IMR-90 (cell line): ENCODE results near the gene GPC2. TPM values are rescaled to one million over a fixed set of nuclear protein-coding genes. Genes with fewer than 3 reads are reported as not detected.

Experiments used
- ATAC-seq: fragments of 200-7000 bp; cut with Tn5 transposase; 2 replicates; pipeline ENCODE4 v1.9.1; 2020; ENCODE audit warnings: low read depth, mild to moderate bottlenecking, moderate library complexity
- BruUV-seq: library from RNA; stranded (reverse); fragments of 400-500 nt; replicated peaks from 2 replicates; lab custom pipeline; 2021; lab: Mats Ljungman, UMichigan
- CTCF ChIA-PET: fragments of 300-600 bp; formaldehyde crosslinking; extraction: SDS; loops from one replicate; lab custom pipeline; 2021; ENCODE audit warnings: antibody characterized with exemption; lab: Yijun Ruan, JAX
- POLR2A ChIA-PET: fragments of 300-600 bp; sonication (Branson Sonifier 250); formaldehyde crosslinking; loops from one replicate; lab custom pipeline; 2022; ENCODE audit warnings: antibody characterized with exemption; ENCODE audit not compliant: unreplicated experiment; lab: Charles Lee
- DNase-seq: peaks from one replicate; pipeline ENCODE4 v3.0.0; 2013
- H2AFZ ChIP-seq: replicated peaks from 2 replicates; pipeline ENCODE3; 2013; ENCODE audit warnings: low read length, mild to moderate bottlenecking; ENCODE audit not compliant: poor library complexity
- H2AK5ac ChIP-seq: 2 replicates; pipeline ENCODE4 v1.6.1; 2013; ENCODE audit warnings: low read depth, low read length, inconsistent platforms
- H2AK9ac ChIP-seq: replicated peaks from 2 replicates; pipeline ENCODE3; 2013; ENCODE audit warnings: mild to moderate bottlenecking, low read depth, low read length, moderate library complexity; ENCODE audit not compliant: poor library complexity
- H2BK120ac ChIP-seq: 2 replicates; pipeline ENCODE4 v1.6.1; 2013; ENCODE audit warnings: low read depth, low read length, inconsistent platforms
- H2BK15ac ChIP-seq: 3 replicates; pipeline ENCODE4 v1.6.1; 2013; ENCODE audit warnings: low read depth, low read length, inconsistent platforms
- H2BK20ac ChIP-seq: 2 replicates; pipeline ENCODE4 v1.6.1; 2013; ENCODE audit warnings: low read depth, mild to moderate bottlenecking, inconsistent platforms, low read length, moderate library complexity
- H2BK5ac ChIP-seq: 2 replicates; pipeline ENCODE4 v1.6.1; 2013; ENCODE audit warnings: mild to moderate bottlenecking, low read depth, low read length, inconsistent platforms; ENCODE audit not compliant: poor library complexity, severe bottlenecking
- H3K14ac ChIP-seq: replicated peaks from 2 replicates; pipeline ENCODE4 v1.6.1; 2013; ENCODE audit warnings: low read depth, low read length, inconsistent platforms
- H3K18ac ChIP-seq: 2 replicates; pipeline ENCODE4 v1.6.1; 2013; ENCODE audit warnings: low read depth, low read length, control low read depth
- H3K23ac ChIP-seq: 2 replicates; pipeline ENCODE4 v1.6.1; 2013; ENCODE audit warnings: low read depth, low read length, inconsistent platforms
- H3K27ac ChIP-seq: 2 replicates; pipeline ENCODE4 v1.5.1; 2013; ENCODE audit warnings: mild to moderate bottlenecking, control low read depth, low read length; ENCODE audit not compliant: insufficient read depth
- H3K27me3 ChIP-seq: 2 replicates; pipeline ENCODE4 v1.6.1; 2013; ENCODE audit warnings: low read length; ENCODE audit not compliant: control insufficient read depth, insufficient read depth
- H3K36me3 ChIP-seq: 2 replicates; pipeline ENCODE4 v1.6.1; 2013; ENCODE audit warnings: low read length, mixed read lengths; ENCODE audit not compliant: control insufficient read depth, insufficient read depth
- H3K4ac ChIP-seq: 2 replicates; pipeline ENCODE4 v1.6.1; 2013; ENCODE audit warnings: low read depth, low read length, inconsistent platforms
- H3K4me1 ChIP-seq: 2 replicates; pipeline ENCODE4 v1.6.1; 2013; ENCODE audit warnings: low read length, mixed read lengths; ENCODE audit not compliant: control insufficient read depth, insufficient read depth
- H3K4me2 ChIP-seq: 2 replicates; pipeline ENCODE4 v1.6.1; 2013; ENCODE audit warnings: low read depth, mild to moderate bottlenecking, control low read depth, low read length, moderate library complexity
- H3K4me3 ChIP-seq: 2 replicates; pipeline ENCODE4 v1.5.1; 2013; ENCODE audit warnings: low read depth, mild to moderate bottlenecking, control low read depth, low read length, moderate library complexity; ENCODE audit not compliant: insufficient read depth
- H3K56ac ChIP-seq: 2 replicates; pipeline ENCODE4 v1.6.1; 2013; ENCODE audit warnings: low read length, inconsistent platforms; ENCODE audit not compliant: insufficient read depth; ENCODE audit errors: extremely low read depth
- H3K79me1 ChIP-seq, 2 experiments: 2 replicates each; pipeline ENCODE4 v1.6.1; 2013; ENCODE audit warnings: low read length in 2 of 2, inconsistent platforms in 1 of 2, low read depth in 1 of 2
- H3K9ac ChIP-seq: 2 replicates; pipeline ENCODE4 v1.6.1; 2013; ENCODE audit warnings: low read depth, low read length, control low read depth
- H3K9me1 ChIP-seq: 2 replicates; pipeline ENCODE4 v1.6.1; 2013; ENCODE audit warnings: low read length, inconsistent platforms; ENCODE audit not compliant: insufficient read depth
- H3K9me3 ChIP-seq: 2 replicates; pipeline ENCODE4 v1.6.1; 2013; ENCODE audit warnings: low read length; ENCODE audit not compliant: control insufficient read depth, insufficient read depth
- H4K20me1 ChIP-seq: 2 replicates; pipeline ENCODE4 v1.6.1; 2013; ENCODE audit warnings: low read length, inconsistent platforms; ENCODE audit not compliant: insufficient read depth
- H4K5ac ChIP-seq: 2 replicates; pipeline ENCODE4 v1.6.1; 2013; ENCODE audit warnings: mild to moderate bottlenecking, low read depth, low read length, control low read depth
- H4K8ac ChIP-seq, 2 experiments: 2 replicates each; pipeline ENCODE4 v1.6.1; 2013; ENCODE audit warnings: low read depth in 2 of 2, low read length in 2 of 2, control low read depth in 1 of 2, inconsistent platforms in 1 of 2
- H4K91ac ChIP-seq: 2 replicates; pipeline ENCODE4 v1.6.1; 2013; ENCODE audit warnings: low read depth, low read length, inconsistent platforms; ENCODE audit not compliant: insufficient read depth
- CHD1 ChIP-seq: IDR thresholded peaks from 2 replicates; pipeline ENCODE4 v1.6.1; 2012; ENCODE audit warnings: low read depth, low read length, improper control_type of control experiment
- FOS ChIP-seq: fragments of 150-350 bp; IDR thresholded peaks from 2 replicates; pipeline ENCODE4 v1.6.1; 2016; ENCODE audit warnings: low read depth, low read length
- MAZ ChIP-seq: IDR thresholded peaks from 2 replicates; pipeline ENCODE4 v1.6.1; 2012; ENCODE audit warnings: low read depth, mild to moderate bottlenecking, low read length, improper control_type of control experiment, moderate library complexity, borderline replicate concordance
- NFE2L2 ChIP-seq: fragments of 150-350 bp; IDR thresholded peaks from 2 replicates; pipeline ENCODE4 v1.6.1; 2016; ENCODE audit warnings: low read depth, mild to moderate bottlenecking, low read length
- POLR2A ChIP-seq: IDR thresholded peaks from 2 replicates; pipeline ENCODE4 v1.6.1; 2012; ENCODE audit warnings: mild to moderate bottlenecking, low read depth, low read length
- RAD21 ChIP-seq: IDR thresholded peaks from 2 replicates; pipeline ENCODE4 v1.6.1; 2012; ENCODE audit warnings: low read length, improper control_type of control experiment
- RCOR1 ChIP-seq: IDR thresholded peaks from 2 replicates; pipeline ENCODE4 v1.6.1; 2012; ENCODE audit warnings: mild to moderate bottlenecking, low read length, improper control_type of control experiment; ENCODE audit not compliant: insufficient replicate concordance
- RFX5 ChIP-seq: IDR thresholded peaks from 2 replicates; pipeline ENCODE4 v1.8.0; 2012; ENCODE audit warnings: low read depth, mild to moderate bottlenecking, low read length, moderate library complexity
- SMC3 ChIP-seq: fragments of 150-350 bp; IDR thresholded peaks from 2 replicates; pipeline ENCODE4 v1.6.1; 2016; ENCODE audit warnings: low read depth, mild to moderate bottlenecking, antibody characterized with exemption, low read length, moderate library complexity
- WGBS, 2 experiments: methylation state at CpG; one replicate each; pipeline versions ENCODE4 v1.1.5 to v1.1.7; 2013; ENCODE audit warnings: missing lambda C conversion rate in 2 of 2; ENCODE audit not compliant: insufficient read length in 1 of 2; ENCODE audit errors: extremely low coverage in 2 of 2; 5-methylcytosine and 5-hydroxymethylcytosine counted together
- dilution Hi-C: fragments of 300-500 bp; cut with HindIII; formaldehyde crosslinking; loops from one replicate; pipeline ENCODE4 v1.14.3; 2018; ENCODE audit warnings: low sequenced_read_pairs; ENCODE audit not compliant: unreplicated experiment
- in situ Hi-C: fragments of 300-500 bp; cut with MboI; formaldehyde crosslinking; loops from 3 replicates; pipeline ENCODE4 v1.14.3; 2019; ENCODE audit warnings: low sequenced_read_pairs, inconsistent platforms, mixed read lengths
- intact Hi-C: fragments of 100-400 bp; cut with micrococcal nuclease; formaldehyde crosslinking; loops from 2 replicates; pipeline ENCODE4 v1.10.0; 2022
- polyA plus RNA-seq, 3 experiments: library from polyadenylated mRNA; depleted of rRNA; stranded (reverse); fragments of >200 nt; gene quantifications; 2 replicates each; pipeline ENCODE4 v1.2.3, GENCODE V29; 2012; ENCODE audit warnings: low replicate concordance in 1 of 3
- total RNA-seq: library from RNA; depleted of rRNA; stranded (reverse); fragments of >200 nt; gene quantifications from 2 replicates; pipeline ENCODE4 v1.2.3, GENCODE V29; 2012
- TF ChIP-seq, protein P1 (sequence below): fragments of 150-350 bp; IDR thresholded peaks from 2 replicates; pipeline ENCODE4 v1.6.1; 2016; ENCODE audit warnings: low read depth, mild to moderate bottlenecking, low read length, moderate library complexity, borderline replicate concordance
- TF ChIP-seq, protein P2 (sequence below): conservative IDR thresholded peaks from 2 replicates; pipeline ENCODE4 v1.5.1; 2012; ENCODE audit warnings: mild to moderate bottlenecking, low read depth, low read length, improper control_type of control experiment
- TF ChIP-seq, protein P3 (sequence below): fragments of 150-350 bp; IDR thresholded peaks from 2 replicates; pipeline ENCODE4 v1.6.1; 2017; ENCODE audit warnings: mild to moderate bottlenecking, antibody characterized with exemption, low read length, low read depth

Gene GPC2
- total and polyA plus RNA-seq, 2 of the 4 experiments (the other 2 are of a cell fraction), result 1.8 to 6.0 TPM

DNA sequence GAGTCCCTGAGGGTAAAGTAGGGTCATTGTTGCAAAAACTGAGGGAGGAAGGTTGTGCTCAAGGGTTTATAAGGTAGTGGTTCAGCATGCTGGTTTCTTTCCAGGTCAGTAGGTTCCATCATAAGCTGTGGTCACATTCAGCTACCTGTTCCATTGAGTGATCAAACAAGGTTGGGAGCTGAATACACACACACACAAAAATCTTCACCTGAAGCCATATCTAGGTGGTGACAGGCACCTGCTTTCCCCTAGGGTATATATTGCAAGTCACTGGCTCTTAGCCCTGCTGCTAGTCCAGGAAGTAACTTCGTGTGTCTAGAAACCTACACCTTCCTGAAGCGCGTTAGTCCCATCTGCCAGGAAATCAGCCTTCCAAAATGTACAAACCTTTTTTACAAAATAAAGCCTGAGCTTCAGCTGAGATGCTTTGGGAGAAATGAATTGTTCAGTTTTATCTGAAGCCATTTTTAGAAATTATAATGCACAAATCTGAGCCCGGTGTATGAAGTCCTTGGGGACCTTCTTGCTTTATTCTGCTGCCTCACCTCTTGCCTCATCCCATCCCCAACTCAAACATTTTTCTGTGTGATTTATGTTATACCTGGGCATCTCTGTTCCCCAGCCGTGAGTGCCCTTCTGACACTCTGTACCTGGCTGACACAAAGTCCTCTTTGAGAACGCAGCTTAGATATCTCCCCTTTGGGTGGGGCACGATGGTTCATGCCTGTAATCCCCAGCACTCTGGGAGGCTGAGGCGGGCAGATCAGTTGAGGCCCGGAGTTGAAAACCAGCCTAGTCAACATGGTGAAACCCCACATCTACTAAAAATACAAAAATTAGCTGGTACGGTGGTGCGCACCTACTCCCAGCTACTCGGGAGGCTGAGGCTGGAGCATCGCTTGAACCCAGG, 39.1 kb downstream of the GPC2 start:
- in situ Hi-C loops, result loop anchor here (5.0 to 10.0 kb wide), 2 partner anchors 69 to 207 kb away; no protein-coding TSS in a partner anchor
- 71% methylated on average over 1 of the region's 13 CpGs; no CpG with 5 or more reads in 1 of the 2 experiments for WGBS, 2 experiments
- Histone ChIP-seq H3K9me1 (no peaks in the 10 kb centered on the region), H3K9me3 (no peaks in the 10 kb centered on the region), H3K36me3 (no peaks in the 10 kb centered on the region), H3K14ac (no peak overlapping the region), H3K4me1 (no peaks in the 10 kb centered on the region), H2BK15ac (no peak overlapping the region), H4K20me1 (no peaks in the 10 kb centered on the region), H3K4me3 (no peak overlapping the region), H2AK9ac (no peak overlapping the region), H2AFZ (no peak overlapping the region), H3K4me2 (no peak overlapping the region), H4K91ac (no peak overlapping the region), H3K27ac (no peak overlapping the region), H2BK20ac (no peak overlapping the region), H4K8ac (no peak overlapping the region), H4K5ac (no peak overlapping the region), H3K27me3 (peaks cover 2% of the 10 kb centered on the region; the same call in 1 of the 2 replicates), H3K9ac (no peak overlapping the region), H3K56ac (no peak overlapping the region), H3K23ac (no peak overlapping the region), H2BK120ac (no peak overlapping the region), H2AK5ac (no peak overlapping the region), H3K18ac (no peak overlapping the region), H3K79me1 (no peaks in the 10 kb centered on the region), H3K4ac (no peak overlapping the region), H2BK5ac (no peak overlapping the region)
- TF ChIP-seq, protein P1, sequence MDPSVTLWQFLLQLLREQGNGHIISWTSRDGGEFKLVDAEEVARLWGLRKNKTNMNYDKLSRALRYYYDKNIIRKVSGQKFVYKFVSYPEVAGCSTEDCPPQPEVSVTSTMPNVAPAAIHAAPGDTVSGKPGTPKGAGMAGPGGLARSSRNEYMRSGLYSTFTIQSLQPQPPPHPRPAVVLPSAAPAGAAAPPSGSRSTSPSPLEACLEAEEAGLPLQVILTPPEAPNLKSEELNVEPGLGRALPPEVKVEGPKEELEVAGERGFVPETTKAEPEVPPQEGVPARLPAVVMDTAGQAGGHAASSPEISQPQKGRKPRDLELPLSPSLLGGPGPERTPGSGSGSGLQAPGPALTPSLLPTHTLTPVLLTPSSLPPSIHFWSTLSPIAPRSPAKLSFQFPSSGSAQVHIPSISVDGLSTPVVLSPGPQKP, result no peak
- no peak for TF ChIP-seq RAD21
- TF ChIP-seq SMC3, result no peak
- no peak for TF ChIP-seq CHD1
- TF ChIP-seq, protein P2, sequence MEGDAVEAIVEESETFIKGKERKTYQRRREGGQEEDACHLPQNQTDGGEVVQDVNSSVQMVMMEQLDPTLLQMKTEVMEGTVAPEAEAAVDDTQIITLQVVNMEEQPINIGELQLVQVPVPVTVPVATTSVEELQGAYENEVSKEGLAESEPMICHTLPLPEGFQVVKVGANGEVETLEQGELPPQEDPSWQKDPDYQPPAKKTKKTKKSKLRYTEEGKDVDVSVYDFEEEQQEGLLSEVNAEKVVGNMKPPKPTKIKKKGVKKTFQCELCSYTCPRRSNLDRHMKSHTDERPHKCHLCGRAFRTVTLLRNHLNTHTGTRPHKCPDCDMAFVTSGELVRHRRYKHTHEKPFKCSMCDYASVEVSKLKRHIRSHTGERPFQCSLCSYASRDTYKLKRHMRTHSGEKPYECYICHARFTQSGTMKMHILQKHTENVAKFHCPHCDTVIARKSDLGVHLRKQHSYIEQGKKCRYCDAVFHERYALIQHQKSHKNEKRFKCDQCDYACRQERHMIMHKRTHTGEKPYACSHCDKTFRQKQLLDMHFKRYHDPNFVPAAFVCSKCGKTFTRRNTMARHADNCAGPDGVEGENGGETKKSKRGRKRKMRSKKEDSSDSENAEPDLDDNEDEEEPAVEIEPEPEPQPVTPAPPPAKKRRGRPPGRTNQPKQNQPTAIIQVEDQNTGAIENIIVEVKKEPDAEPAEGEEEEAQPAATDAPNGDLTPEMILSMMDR, result no peak
- TF ChIP-seq, protein P3, sequence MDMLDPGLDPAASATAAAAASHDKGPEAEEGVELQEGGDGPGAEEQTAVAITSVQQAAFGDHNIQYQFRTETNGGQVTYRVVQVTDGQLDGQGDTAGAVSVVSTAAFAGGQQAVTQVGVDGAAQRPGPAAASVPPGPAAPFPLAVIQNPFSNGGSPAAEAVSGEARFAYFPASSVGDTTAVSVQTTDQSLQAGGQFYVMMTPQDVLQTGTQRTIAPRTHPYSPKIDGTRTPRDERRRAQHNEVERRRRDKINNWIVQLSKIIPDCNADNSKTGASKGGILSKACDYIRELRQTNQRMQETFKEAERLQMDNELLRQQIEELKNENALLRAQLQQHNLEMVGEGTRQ, result no peak
- no peak for TF ChIP-seq NFE2L2
- no peak for TF ChIP-seq MAZ
- TF ChIP-seq POLR2A, result no peak
- no peak for TF ChIP-seq RFX5
- TF ChIP-seq RCOR1, result no peak
- TF ChIP-seq FOS, result no peak
- no TSS peak for BruUV-seq
- ATAC-seq (no peak), DNase-seq (no peak)
- POLR2A ChIA-PET, result no interaction called here
- dilution Hi-C loops, result no loop called here
- CTCF ChIA-PET, result no interaction called here
- intact Hi-C loops, result no loop called here
